ENCODE results near the gene SLC6A1. TPM values are rescaled to one million over a fixed set of nuclear protein-coding genes. Genes with fewer than 3 reads are reported as not detected.

The SLC6A1 gene
- polyA plus RNA-seq, 1 of the 3 experiments (the other 2 are of a cell fraction) = not detected

GRCh38 chr3:11004563-11004962 is 12.0 kb downstream of the SLC6A1 start:
- DNase-seq = no peak
- Histone ChIP-seq H2AFZ (ENCODE audit: low read depth) (no peak overlapping the region), H3F3A (replicated peaks; ENCODE audit: insufficient read depth) (no peaks in the 10 kb centered on the region), H4K20me1 (ENCODE audit: insufficient read depth) (no peaks in the 10 kb centered on the region), H3K4me2 (no peak overlapping the region), H3K36me3 (replicated peaks in 1 of 2; ENCODE audit: control insufficient read depth in 1 of 2, insufficient read depth in 2 of 2, low read length in 1 of 2) (no peaks in the 10 kb centered on the region), H3K9me3 (no peaks in the 10 kb centered on the region), H3K79me2 (ENCODE audit: insufficient read depth) (no peaks in the 10 kb centered on the region), H3K4me1 (ENCODE audit: control insufficient read depth in 1 of 2, insufficient read depth in 2 of 2, low read depth in 1 of 2, low read length in 1 of 2) (peaks cover 0 to 6% of the 10 kb centered on the region in 2 experiments; a peak in 1 of 4 replicates), H3K4me3 (ENCODE audit: low read depth in 2 of 2, low read length in 1 of 2) (no peak overlapping the region), H3K27me3 (ENCODE audit: insufficient read depth) (peaks cover 10% of the 10 kb centered on the region), H3K9me2 (no peaks in the 10 kb centered on the region), H3K9ac (no peak overlapping the region), H3K27ac (ENCODE audit: low read depth in 2 of 2, low read length in 1 of 2) (no peak overlapping the region)
- CTCF ChIA-PET = interaction anchor here (0.9 to 1.5 kb wide), 2 partner anchors 24 to 246 kb away, joined by 3 to 4 read pairs; no protein-coding TSS in a partner anchor
- POLR2A ChIA-PET = no interaction called here
- WGBS (ENCODE audit: low lambda C conversion rate) = 77% methylated on average over 8 of the region's 8 CpGs
- no peak for TF ChIP-seq TEAD4 (IDR thresholded peaks at IDR 0.05; ENCODE audit: borderline replicate concordance, insufficient read depth)
- TF ChIP-seq FOXM1 (IDR thresholded peaks at IDR 0.05; ENCODE audit: low read depth) = no peak
- TF ChIP-seq ELF1 (IDR thresholded peaks at IDR 0.05) = no peak
- no peak for TF ChIP-seq TAF1 (IDR thresholded peaks at IDR 0.05; ENCODE audit: borderline replicate concordance, low read depth, low read length)
- no peak for TF ChIP-seq MEF2A (IDR thresholded peaks at IDR 0.05; ENCODE audit: borderline replicate concordance, low read depth)
- no peak for TF ChIP-seq TCF12 (IDR thresholded peaks at IDR 0.05)
- no peak for TF ChIP-seq YY1 (IDR thresholded peaks at IDR 0.05; ENCODE audit: low read depth)

- Histone ChIP-seq H3K4me2 (no peak overlapping the region), H3K27ac (ENCODE audit: low read depth in 2 of 2, low read length in 1 of 2) (no peak overlapping the region), H3K79me2 (ENCODE audit: insufficient read depth) (no peaks in the 10 kb centered on the region), H3K9me2 (no peaks in the 10 kb centered on the region), H3K9me3 (no peaks in the 10 kb centered on the region), H4K20me1 (ENCODE audit: insufficient read depth) (no peaks in the 10 kb centered on the region), H2AFZ (ENCODE audit: low read depth) (no peak overlapping the region), H3K36me3 (replicated peaks in 1 of 2; ENCODE audit: control insufficient read depth in 1 of 2, insufficient read depth in 2 of 2, low read length in 1 of 2) (no peaks in the 10 kb centered on the region), H3K4me1 (ENCODE audit: control insufficient read depth in 1 of 2, insufficient read depth in 2 of 2, low read depth in 1 of 2, low read length in 1 of 2) (peaks cover 0 to 5% of the 10 kb centered on the region in 2 experiments; a peak in 1 of 4 replicates), H3F3A (replicated peaks; ENCODE audit: insufficient read depth) (no peaks in the 10 kb centered on the region), H3K27me3 (ENCODE audit: insufficient read depth) (peaks cover 10% of the 10 kb centered on the region), H3K9ac (no peak overlapping the region), H3K4me3 (ENCODE audit: low read depth in 2 of 2, low read length in 1 of 2) (no peak overlapping the region)
- DNase-seq = no peak
- TF ChIP-seq GABPA (IDR thresholded peaks at IDR 0.05; ENCODE audit: low read depth) = no peak
- no peak for TF ChIP-seq PBX3 (IDR thresholded peaks at IDR 0.05)
- TF ChIP-seq GATA2 (CRISPR knock-in tag; IDR thresholded peaks at IDR 0.05) = no peak
- TF ChIP-seq ELF1 (IDR thresholded peaks at IDR 0.05) = no peak
- no peak for TF ChIP-seq IRF3 (IDR thresholded peaks at IDR 0.05; ENCODE audit: low read depth, low read length)
- TF ChIP-seq RXRA (IDR thresholded peaks at IDR 0.05; ENCODE audit: borderline replicate concordance, low read depth) = no peak
- TF ChIP-seq SMC3 (IDR thresholded peaks at IDR 0.05; ENCODE audit: low read depth, low read length) = no peak
- WGBS (ENCODE audit: low lambda C conversion rate) = 38% methylated on average over 6 of the region's 6 CpGs
- CTCF ChIA-PET = interaction anchor here (1.1 to 1.9 kb wide), 3 partner anchors 12 to 56 kb away, joined by 3 to 7 read pairs (median 4); partner anchors contain the start of gene SLC6A1
- POLR2A ChIA-PET = no interaction called here
Measured at GRCh38 chr3:11005686-11006256, 13.2 kb downstream of the SLC6A1 start.
